Right lobe of liver (tissue), 4 donors: ENCODE results near the gene CDH2.

Experiments used
- CTCF ChIP-seq, 4 donors: fragments of 200-600 bp in 3 of 4; fragments of 450-650 bp in 1 of 4; IDR thresholded peaks; one replicate each; pipeline versions ENCODE4 v1.5.1 to v1.8.0; 2016 to 2022; ENCODE audit warnings: antibody characterized with exemption in 4 of 4, mild to moderate bottlenecking in 2 of 4
- POLR2A ChIP-seq: fragments of 450-650 bp; IDR thresholded peaks from one replicate; pipeline ENCODE4 v1.6.1; 2017; ENCODE audit warnings: antibody characterized with exemption, mild to moderate bottlenecking
- donor health status: DM: no; HTN: no; CAD: no.
- donor health status: DM: no; HTN: no; CAD: no.
- donor health status: DM: no; HTN: yes; CAD: no.

GRCh38 chr18:28164771-28165483, 12.0 kb downstream of the CDH2 start:
- TF ChIP-seq CTCF (IDR thresholded peaks at IDR 0.05) (no peak), POLR2A (no peak)
